Globus pallidus (tissue), 1 donor: ENCODE measurements around the gene MYDGF.

Experiments
- DNase-seq: peaks from one replicate; pipeline ENCODE4 v3.0.0-alpha.2; 2015; ENCODE audit warnings: low spot score

Gene MYDGF

GRCh38 chr19:4673726-4674125 is 3.6 kb upstream of the MYDGF start:
- no peak for DNase-seq

GRCh38 chr19:4673216-4673615 is 3.1 kb upstream of the MYDGF start:
- DNase-seq, result no peak

GRCh38 chr19:4671185-4671851 is 1.2 kb upstream of the MYDGF start:
- DNase-seq, result no peak

GRCh38 chr19:4664642-4665041 is 5.5 kb downstream of the MYDGF start:
- no peak for DNase-seq

- no peak for DNase-seq
Observed at GRCh38 chr19:4662812-4663211, 7.3 kb downstream of the MYDGF start.

- DNase-seq, result no peak
Observed at GRCh38 chr19:4662020-4662695, 8.0 kb downstream of the MYDGF start.

GRCh38 chr19:4660993-4661392 is 9.1 kb downstream of the MYDGF start:
- DNase-seq, result no peak

GRCh38 chr19:4660181-4660791 is 9.9 kb downstream of the MYDGF start:
- DNase-seq, result no peak

GRCh38 chr19:4657835-4658234 is 12.3 kb downstream of the MYDGF start:
- no peak for DNase-seq

GRCh38 chr19:4657262-4657661 is 12.9 kb downstream of the MYDGF start:
- no peak for DNase-seq

GRCh38 chr19:4656102-4656501 is 14.0 kb downstream of the MYDGF start:
- no peak for DNase-seq

GRCh38 chr19:4654437-4655361 is 15.4 kb downstream of the MYDGF start:
- no peak for DNase-seq

- no peak for DNase-seq
Observed at GRCh38 chr19:4653793-4654436, 16.2 kb downstream of the MYDGF start.

GRCh38 chr19:4652075-4652474 is 18.1 kb downstream of the MYDGF start:
- no peak for DNase-seq

GRCh38 chr19:4650159-4650558 is 20.0 kb downstream of the MYDGF start:
- DNase-seq, result no peak

- DNase-seq, result no peak
Observed at GRCh38 chr19:4649392-4650047, 20.6 kb downstream of the MYDGF start.

GRCh38 chr19:4647676-4648644 is 22.2 kb downstream of the MYDGF start:
- no peak for DNase-seq

- no peak for DNase-seq
Observed at GRCh38 chr19:4645718-4646117, 24.4 kb downstream of the MYDGF start.

- no peak for DNase-seq
Observed at GRCh38 chr19:4642625-4643024, 27.5 kb downstream of the MYDGF start.

GRCh38 chr19:4641132-4641531 is 29.0 kb downstream of the MYDGF start:
- no peak for DNase-seq
